ENCODE data around the gene PTGS1.

The PTGS1 gene

GRCh38 chr9:122333169-122333808 lies 37.5 kb upstream of the PTGS1 start:
- Histone ChIP-seq H3K27ac (ENCODE audit: low read depth in 2 of 2, low read length in 2 of 2) (no peak overlapping the region), H3K9me3 (ENCODE audit: control insufficient read depth in 2 of 2, low read length in 2 of 2) (no peaks in the 10 kb centered on the region), H3K36me3 (ENCODE audit: control insufficient read depth in 2 of 2, insufficient read depth in 2 of 2, low read length in 2 of 2) (peaks cover 0 to 4% of the 10 kb centered on the region in 2 donors), H3K4me1 (ENCODE audit: control insufficient read depth in 2 of 2, insufficient read depth in 2 of 2, low read length in 2 of 2) (no peaks in the 10 kb centered on the region), H3K27me3 (ENCODE audit: control insufficient read depth in 2 of 2, insufficient read depth in 2 of 2, low read length in 2 of 2) (peaks cover 0 to 2% of the 10 kb centered on the region in 2 donors), H3K9ac (ENCODE audit: low read depth in 1 of 2, low read length in 2 of 2) (no peak overlapping the region), H3K4me3 (ENCODE audit: low read length in 2 of 2) (no peak overlapping the region)

- no peaks in the 10 kb centered on the region for H3K9me3 ChIP-seq (ENCODE audit: control insufficient read depth in 2 of 2, low read length in 2 of 2)
- H3K27ac ChIP-seq (ENCODE audit: low read depth in 2 of 2, low read length in 2 of 2), result no peak overlapping the region
- no peak overlapping the region for H3K4me3 ChIP-seq (ENCODE audit: low read length in 2 of 2)
- no peaks in the 10 kb centered on the region for H3K36me3 ChIP-seq (ENCODE audit: control insufficient read depth in 2 of 2, insufficient read depth in 2 of 2, low read length in 2 of 2)
- H3K27me3 ChIP-seq (ENCODE audit: control insufficient read depth in 2 of 2, insufficient read depth in 2 of 2, low read length in 2 of 2), result peaks cover 2 to 9% of the 10 kb centered on the region in 2 donors
- H3K9ac ChIP-seq (ENCODE audit: low read depth in 1 of 2, low read length in 2 of 2), result no peak overlapping the region
- no peaks in the 10 kb centered on the region for H3K4me1 ChIP-seq (ENCODE audit: control insufficient read depth in 2 of 2, insufficient read depth in 2 of 2, low read length in 2 of 2)
Observed at GRCh38 chr9:122334916-122335315, 35.9 kb upstream of the PTGS1 start.

GRCh38 chr9:122336189-122336588 lies 34.6 kb upstream of the PTGS1 start:
- Histone ChIP-seq H3K9ac (ENCODE audit: low read depth in 1 of 2, low read length in 2 of 2) (no peak overlapping the region), H3K9me3 (ENCODE audit: control insufficient read depth in 2 of 2, low read length in 2 of 2) (no peaks in the 10 kb centered on the region), H3K27ac (ENCODE audit: low read depth in 2 of 2, low read length in 2 of 2) (no peak overlapping the region), H3K4me3 (ENCODE audit: low read length in 2 of 2) (no peak overlapping the region), H3K4me1 (ENCODE audit: control insufficient read depth in 2 of 2, insufficient read depth in 2 of 2, low read length in 2 of 2) (no peaks in the 10 kb centered on the region), H3K27me3 (ENCODE audit: control insufficient read depth in 2 of 2, insufficient read depth in 2 of 2, low read length in 2 of 2) (peaks cover 2 to 9% of the 10 kb centered on the region in 2 donors), H3K36me3 (ENCODE audit: control insufficient read depth in 2 of 2, insufficient read depth in 2 of 2, low read length in 2 of 2) (no peaks in the 10 kb centered on the region)

GRCh38 chr9:122336866-122337555 lies 33.8 kb upstream of the PTGS1 start:
- H3K36me3 ChIP-seq (ENCODE audit: control insufficient read depth in 2 of 2, insufficient read depth in 2 of 2, low read length in 2 of 2), result no peaks in the 10 kb centered on the region
- H3K9me3 ChIP-seq (ENCODE audit: control insufficient read depth in 2 of 2, low read length in 2 of 2), result no peaks in the 10 kb centered on the region
- H3K27me3 ChIP-seq (ENCODE audit: control insufficient read depth in 2 of 2, insufficient read depth in 2 of 2, low read length in 2 of 2), result peaks cover 2 to 9% of the 10 kb centered on the region in 2 donors
- H3K4me1 ChIP-seq (ENCODE audit: control insufficient read depth in 2 of 2, insufficient read depth in 2 of 2, low read length in 2 of 2), result no peaks in the 10 kb centered on the region
- no peak overlapping the region for H3K4me3 ChIP-seq (ENCODE audit: low read length in 2 of 2)
- no peak overlapping the region for H3K27ac ChIP-seq (ENCODE audit: low read depth in 2 of 2, low read length in 2 of 2)
- no peak overlapping the region for H3K9ac ChIP-seq (ENCODE audit: low read depth in 1 of 2, low read length in 2 of 2)

- Histone ChIP-seq H3K27ac (ENCODE audit: low read depth in 2 of 2, low read length in 2 of 2) (no peak overlapping the region), H3K36me3 (ENCODE audit: control insufficient read depth in 2 of 2, insufficient read depth in 2 of 2, low read length in 2 of 2) (no peaks in the 10 kb centered on the region), H3K9me3 (ENCODE audit: control insufficient read depth in 2 of 2, low read length in 2 of 2) (no peaks in the 10 kb centered on the region), H3K9ac (ENCODE audit: low read depth in 1 of 2, low read length in 2 of 2) (no peak overlapping the region), H3K27me3 (ENCODE audit: control insufficient read depth in 2 of 2, insufficient read depth in 2 of 2, low read length in 2 of 2) (peaks cover 2 to 9% of the 10 kb centered on the region in 2 donors), H3K4me3 (ENCODE audit: low read length in 2 of 2) (no peak overlapping the region), H3K4me1 (ENCODE audit: control insufficient read depth in 2 of 2, insufficient read depth in 2 of 2, low read length in 2 of 2) (no peaks in the 10 kb centered on the region)
Observed at GRCh38 chr9:122337556-122337929, 33.3 kb upstream of the PTGS1 start.

GRCh38 chr9:122338536-122338935 lies 32.3 kb upstream of the PTGS1 start:
- H3K27ac ChIP-seq (ENCODE audit: low read depth in 2 of 2, low read length in 2 of 2), result no peak overlapping the region

GRCh38 chr9:122338994-122339393 lies 31.8 kb upstream of the PTGS1 start:
- H3K4me1 ChIP-seq (ENCODE audit: control insufficient read depth in 2 of 2, insufficient read depth in 2 of 2, low read length in 2 of 2), result no peaks in the 10 kb centered on the region
- H3K27me3 ChIP-seq (ENCODE audit: control insufficient read depth in 2 of 2, insufficient read depth in 2 of 2, low read length in 2 of 2), result peaks cover 2 to 9% of the 10 kb centered on the region in 2 donors
- no peak overlapping the region for H3K4me3 ChIP-seq (ENCODE audit: low read length in 2 of 2)
- no peak overlapping the region for H3K9ac ChIP-seq (ENCODE audit: low read depth in 1 of 2, low read length in 2 of 2)
- H3K27ac ChIP-seq (ENCODE audit: low read depth in 2 of 2, low read length in 2 of 2), result no peak overlapping the region
- no peaks in the 10 kb centered on the region for H3K9me3 ChIP-seq (ENCODE audit: control insufficient read depth in 2 of 2, low read length in 2 of 2)
- no peaks in the 10 kb centered on the region for H3K36me3 ChIP-seq (ENCODE audit: control insufficient read depth in 2 of 2, insufficient read depth in 2 of 2, low read length in 2 of 2)

More at GRCh38 chr9:122338536-122338935, 32.3 kb upstream of the PTGS1 start:
- Histone ChIP-seq H3K36me3 (ENCODE audit: control insufficient read depth in 2 of 2, insufficient read depth in 2 of 2, low read length in 2 of 2) (no peaks in the 10 kb centered on the region), H3K4me1 (ENCODE audit: control insufficient read depth in 2 of 2, insufficient read depth in 2 of 2, low read length in 2 of 2) (no peaks in the 10 kb centered on the region), H3K27me3 (ENCODE audit: control insufficient read depth in 2 of 2, insufficient read depth in 2 of 2, low read length in 2 of 2) (peaks cover 2 to 9% of the 10 kb centered on the region in 2 donors), H3K9ac (ENCODE audit: low read depth in 1 of 2, low read length in 2 of 2) (no peak overlapping the region), H3K9me3 (ENCODE audit: control insufficient read depth in 2 of 2, low read length in 2 of 2) (no peaks in the 10 kb centered on the region), H3K4me3 (ENCODE audit: low read length in 2 of 2) (no peak overlapping the region)

GRCh38 chr9:122339579-122339978 lies 31.2 kb upstream of the PTGS1 start:
- H3K27ac ChIP-seq (ENCODE audit: low read depth in 2 of 2, low read length in 2 of 2), result no peak overlapping the region
- no peaks in the 10 kb centered on the region for H3K9me3 ChIP-seq (ENCODE audit: control insufficient read depth in 2 of 2, low read length in 2 of 2)
- H3K27me3 ChIP-seq (ENCODE audit: control insufficient read depth in 2 of 2, insufficient read depth in 2 of 2, low read length in 2 of 2), result peaks cover 2 to 9% of the 10 kb centered on the region in 2 donors
- no peaks in the 10 kb centered on the region for H3K4me1 ChIP-seq (ENCODE audit: control insufficient read depth in 2 of 2, insufficient read depth in 2 of 2, low read length in 2 of 2)
- H3K4me3 ChIP-seq (ENCODE audit: low read length in 2 of 2), result no peak overlapping the region
- H3K36me3 ChIP-seq (ENCODE audit: control insufficient read depth in 2 of 2, insufficient read depth in 2 of 2, low read length in 2 of 2), result no peaks in the 10 kb centered on the region
- H3K9ac ChIP-seq (ENCODE audit: low read depth in 1 of 2, low read length in 2 of 2), result no peak overlapping the region

GRCh38 chr9:122340161-122340560 lies 30.7 kb upstream of the PTGS1 start:
- no peaks in the 10 kb centered on the region for H3K9me3 ChIP-seq (ENCODE audit: control insufficient read depth in 2 of 2, low read length in 2 of 2)
- H3K27me3 ChIP-seq (ENCODE audit: control insufficient read depth in 2 of 2, insufficient read depth in 2 of 2, low read length in 2 of 2), result peaks cover 2 to 9% of the 10 kb centered on the region in 2 donors
- no peak overlapping the region for H3K4me3 ChIP-seq (ENCODE audit: low read length in 2 of 2)
- no peak overlapping the region for H3K27ac ChIP-seq (ENCODE audit: low read depth in 2 of 2, low read length in 2 of 2)
- no peaks in the 10 kb centered on the region for H3K36me3 ChIP-seq (ENCODE audit: control insufficient read depth in 2 of 2, insufficient read depth in 2 of 2, low read length in 2 of 2)
- H3K9ac ChIP-seq (ENCODE audit: low read depth in 1 of 2, low read length in 2 of 2), result no peak overlapping the region
- H3K4me1 ChIP-seq (ENCODE audit: control insufficient read depth in 2 of 2, insufficient read depth in 2 of 2, low read length in 2 of 2), result no peaks in the 10 kb centered on the region

- H3K4me3 ChIP-seq (ENCODE audit: low read length in 2 of 2), result no peak overlapping the region
Observed at GRCh38 chr9:122342323-122343050, 28.3 kb upstream of the PTGS1 start.

More at GRCh38 chr9:122342323-122343050, 28.3 kb upstream of the PTGS1 start:
- H3K9me3 ChIP-seq (ENCODE audit: control insufficient read depth in 2 of 2, low read length in 2 of 2), result no peaks in the 10 kb centered on the region
- no peak overlapping the region for H3K27ac ChIP-seq (ENCODE audit: low read depth in 2 of 2, low read length in 2 of 2)
- peaks cover 6% of the 10 kb centered on the region in 2 donors for H3K4me1 ChIP-seq (ENCODE audit: control insufficient read depth in 2 of 2, insufficient read depth in 2 of 2, low read length in 2 of 2)
- peaks cover 2 to 9% of the 10 kb centered on the region in 2 donors for H3K27me3 ChIP-seq (ENCODE audit: control insufficient read depth in 2 of 2, insufficient read depth in 2 of 2, low read length in 2 of 2)
- H3K36me3 ChIP-seq (ENCODE audit: control insufficient read depth in 2 of 2, insufficient read depth in 2 of 2, low read length in 2 of 2), result no peaks in the 10 kb centered on the region
- H3K9ac ChIP-seq (ENCODE audit: low read depth in 1 of 2, low read length in 2 of 2), result no peak overlapping the region
